GM21390 (cell line): ENCODE results near the gene ROPN1B.
"Not testable (repeated sequence)": the region's sequence is repeated elsewhere in the genome, so short reads cannot be mapped to it uniquely, and the experiment has no call there.

Experiments
- ATAC-seq: cut with Tn5 transposase; IDR thresholded peaks from one replicate; pipeline ENCODE4 v1.9.1; 2021; ENCODE audit not compliant: unreplicated experiment

The ROPN1B gene

GRCh38 chr3:125957674-125958510 is 11.1 kb upstream of the ROPN1B start:
- ATAC-seq: no peak

- no peak for ATAC-seq
Observed at GRCh38 chr3:125958511-125959316, 10.3 kb upstream of the ROPN1B start.

GRCh38 chr3:125959317-125960065 is 9.5 kb upstream of the ROPN1B start:
- no peak for ATAC-seq

GRCh38 chr3:125960066-125960424 is 8.9 kb upstream of the ROPN1B start:
- ATAC-seq: no peak

- ATAC-seq: no peak
Observed at GRCh38 chr3:125960456-125961288, 8.3 kb upstream of the ROPN1B start.

GRCh38 chr3:125961289-125961589 is 7.7 kb upstream of the ROPN1B start:
- no peak for ATAC-seq

GRCh38 chr3:125963834-125964233 is 5.1 kb upstream of the ROPN1B start:
- ATAC-seq: not testable (repeated sequence)

- ATAC-seq: no peak
Observed at GRCh38 chr3:125965505-125965904, 3.5 kb upstream of the ROPN1B start.

- ATAC-seq: no peak
Observed at GRCh38 chr3:125967156-125967555, 1.8 kb upstream of the ROPN1B start.

- ATAC-seq: not testable (repeated sequence)
Observed at GRCh38 chr3:125968121-125968520, 857 bp upstream of the ROPN1B start.

- ATAC-seq: not testable (repeated sequence)
Observed at GRCh38 chr3:125971997-125972944, 3.3 kb downstream of the ROPN1B start.

- not testable (repeated sequence) for ATAC-seq
Observed at GRCh38 chr3:125975245-125976002, 6.4 kb downstream of the ROPN1B start.

GRCh38 chr3:125976003-125976390 is 7.0 kb downstream of the ROPN1B start:
- ATAC-seq: not testable (repeated sequence)

GRCh38 chr3:125977104-125977503 is 8.1 kb downstream of the ROPN1B start:
- not testable (repeated sequence) for ATAC-seq

GRCh38 chr3:125984951-125985350 is 16.0 kb downstream of the ROPN1B start:
- ATAC-seq: not testable (repeated sequence)

GRCh38 chr3:125990253-125990970 is 21.4 kb downstream of the ROPN1B start:
- peak; percentile 92 for ATAC-seq

- ATAC-seq: not testable (repeated sequence)
Observed at GRCh38 chr3:125996751-125997150, 27.8 kb downstream of the ROPN1B start.

- no peak for ATAC-seq
Observed at GRCh38 chr3:126002189-126002588, 33.2 kb downstream of the ROPN1B start.
